SK-N-SH (cell line): ENCODE measurements around the gene TCEAL5.

Experiments used
- CTCF ChIP-seq: fragments of 200-600 bp; sonication (generic); IDR thresholded peaks from 2 replicates; pipeline ENCODE4 v1.6.1; 2017; ENCODE audit warnings: antibody characterized with exemption, mild to moderate bottlenecking, moderate library complexity
- EP300 ChIP-seq, 2 experiments: IDR thresholded peaks; 2 replicates each; pipeline versions ENCODE4 v1.4.0 to v1.6.1; 2012; ENCODE audit warnings: borderline replicate concordance in 1 of 2, low read depth in 1 of 2, low read length in 1 of 2
- EZH2phosphoT487 ChIP-seq: fragments of 200-600 bp; sonication (generic); IDR thresholded peaks from 2 replicates; pipeline ENCODE4 v1.6.1; 2017; ENCODE audit warnings: low read depth, mixed run types, mild to moderate bottlenecking, antibody characterized with exemption, moderate library complexity, borderline replicate concordance
- JUND ChIP-seq: IDR thresholded peaks from 2 replicates; pipeline ENCODE4 v1.4.0; 2012
- MAX ChIP-seq: IDR thresholded peaks from 2 replicates; pipeline ENCODE4 v1.4.0; 2012; ENCODE audit warnings: low read depth
- MEF2A ChIP-seq: IDR thresholded peaks from 2 replicates; pipeline ENCODE4 v1.4.0; 2012; ENCODE audit warnings: low read depth, borderline replicate concordance
- POLR2AphosphoS5 ChIP-seq: IDR thresholded peaks from 2 replicates; pipeline ENCODE4 v1.6.1; 2012; ENCODE audit warnings: low read depth, low read length
- RCOR1 ChIP-seq: fragments of 150-350 bp; IDR thresholded peaks from 2 replicates; pipeline ENCODE4 v1.6.1; 2017; ENCODE audit warnings: antibody characterized with exemption, low read length
- ZBTB33 ChIP-seq: IDR thresholded peaks from 2 replicates; pipeline ENCODE4 v1.4.0; 2012; ENCODE audit warnings: low read depth, borderline replicate concordance
- TF ChIP-seq, protein P1 (sequence below): IDR thresholded peaks from 2 replicates; pipeline ENCODE4; 2012
- TF ChIP-seq, protein P2 (sequence below): IDR thresholded peaks from 2 replicates; pipeline ENCODE4 v1.6.1; 2012; ENCODE audit warnings: mild to moderate bottlenecking, low read depth, low read length, moderate library complexity

GRCh38 chrX:103304705-103305104, 28.2 kb upstream of the TCEAL5 start:
- no peak for TF ChIP-seq MAX
- no peak for TF ChIP-seq EP300 (IDR thresholded peaks at IDR 0.05; ENCODE audit: borderline replicate concordance in 1 of 2, low read depth in 1 of 2, low read length in 1 of 2)
- no peak for TF ChIP-seq CTCF
- no peak for TF ChIP-seq EZH2phosphoT487
- no peak for TF ChIP-seq MEF2A
- TF ChIP-seq, protein P1, sequence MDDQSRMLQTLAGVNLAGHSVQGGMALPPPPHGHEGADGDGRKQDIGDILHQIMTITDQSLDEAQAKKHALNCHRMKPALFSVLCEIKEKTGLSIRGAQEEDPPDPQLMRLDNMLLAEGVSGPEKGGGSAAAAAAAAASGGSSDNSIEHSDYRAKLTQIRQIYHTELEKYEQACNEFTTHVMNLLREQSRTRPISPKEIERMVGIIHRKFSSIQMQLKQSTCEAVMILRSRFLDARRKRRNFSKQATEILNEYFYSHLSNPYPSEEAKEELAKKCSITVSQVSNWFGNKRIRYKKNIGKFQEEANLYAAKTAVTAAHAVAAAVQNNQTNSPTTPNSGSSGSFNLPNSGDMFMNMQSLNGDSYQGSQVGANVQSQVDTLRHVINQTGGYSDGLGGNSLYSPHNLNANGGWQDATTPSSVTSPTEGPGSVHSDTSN: no peak
- TF ChIP-seq, protein P2, sequence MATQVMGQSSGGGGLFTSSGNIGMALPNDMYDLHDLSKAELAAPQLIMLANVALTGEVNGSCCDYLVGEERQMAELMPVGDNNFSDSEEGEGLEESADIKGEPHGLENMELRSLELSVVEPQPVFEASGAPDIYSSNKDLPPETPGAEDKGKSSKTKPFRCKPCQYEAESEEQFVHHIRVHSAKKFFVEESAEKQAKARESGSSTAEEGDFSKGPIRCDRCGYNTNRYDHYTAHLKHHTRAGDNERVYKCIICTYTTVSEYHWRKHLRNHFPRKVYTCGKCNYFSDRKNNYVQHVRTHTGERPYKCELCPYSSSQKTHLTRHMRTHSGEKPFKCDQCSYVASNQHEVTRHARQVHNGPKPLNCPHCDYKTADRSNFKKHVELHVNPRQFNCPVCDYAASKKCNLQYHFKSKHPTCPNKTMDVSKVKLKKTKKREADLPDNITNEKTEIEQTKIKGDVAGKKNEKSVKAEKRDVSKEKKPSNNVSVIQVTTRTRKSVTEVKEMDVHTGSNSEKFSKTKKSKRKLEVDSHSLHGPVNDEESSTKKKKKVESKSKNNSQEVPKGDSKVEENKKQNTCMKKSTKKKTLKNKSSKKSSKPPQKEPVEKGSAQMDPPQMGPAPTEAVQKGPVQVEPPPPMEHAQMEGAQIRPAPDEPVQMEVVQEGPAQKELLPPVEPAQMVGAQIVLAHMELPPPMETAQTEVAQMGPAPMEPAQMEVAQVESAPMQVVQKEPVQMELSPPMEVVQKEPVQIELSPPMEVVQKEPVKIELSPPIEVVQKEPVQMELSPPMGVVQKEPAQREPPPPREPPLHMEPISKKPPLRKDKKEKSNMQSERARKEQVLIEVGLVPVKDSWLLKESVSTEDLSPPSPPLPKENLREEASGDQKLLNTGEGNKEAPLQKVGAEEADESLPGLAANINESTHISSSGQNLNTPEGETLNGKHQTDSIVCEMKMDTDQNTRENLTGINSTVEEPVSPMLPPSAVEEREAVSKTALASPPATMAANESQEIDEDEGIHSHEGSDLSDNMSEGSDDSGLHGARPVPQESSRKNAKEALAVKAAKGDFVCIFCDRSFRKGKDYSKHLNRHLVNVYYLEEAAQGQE: no peak
- no peak for TF ChIP-seq POLR2AphosphoS5
- no peak for TF ChIP-seq JUND
- no peak for TF ChIP-seq RCOR1
- TF ChIP-seq ZBTB33: no peak
